ENCODE data around the gene ELMOD1.

The ELMOD1 gene

DNA sequence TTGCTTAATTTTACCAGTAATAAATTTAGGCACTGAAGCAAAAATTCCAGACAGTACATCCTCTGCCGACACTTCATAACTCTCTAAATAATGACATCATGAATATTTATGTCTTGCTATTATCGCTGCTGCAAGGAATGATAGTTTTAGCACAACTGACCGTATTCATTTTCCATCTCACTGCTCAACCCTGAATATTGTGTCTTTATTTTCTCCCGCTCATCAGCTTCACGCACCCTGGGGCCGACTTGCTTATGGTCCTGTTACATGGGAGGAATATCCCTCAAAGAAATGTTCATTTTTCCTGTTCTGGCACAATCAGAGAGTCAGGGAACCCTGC is 87.7 kb downstream of the ELMOD1 start:
- no peak overlapping the region for H3K9ac ChIP-seq (ENCODE audit: low read length)
- H3K27me3 ChIP-seq (replicated peaks; ENCODE audit: control insufficient read depth, insufficient read depth, low read length): peaks cover 4% of the 10 kb centered on the region
- H3K36me3 ChIP-seq (ENCODE audit: control insufficient read depth, insufficient read depth, low read length, severe bottlenecking): no peaks in the 10 kb centered on the region
- DNase-seq (ENCODE audit: low read depth): no peak
- H3K4me1 ChIP-seq (ENCODE audit: control insufficient read depth, insufficient read depth, low read length): no peaks in the 10 kb centered on the region
- no peak overlapping the region for H3K4me3 ChIP-seq (ENCODE audit: low read length)
- H3K9me3 ChIP-seq (ENCODE audit: control insufficient read depth, low read length): no peaks in the 10 kb centered on the region

GRCh38 chr11:107679255-107680024 is 88.5 kb downstream of the ELMOD1 start:
- no peak for DNase-seq (ENCODE audit: low read depth)
- no peaks in the 10 kb centered on the region for H3K4me1 ChIP-seq (ENCODE audit: control insufficient read depth, insufficient read depth, low read length)
- no peaks in the 10 kb centered on the region for H3K36me3 ChIP-seq (ENCODE audit: control insufficient read depth, insufficient read depth, low read length, severe bottlenecking)
- no peaks in the 10 kb centered on the region for H3K9me3 ChIP-seq (ENCODE audit: control insufficient read depth, low read length)
- H3K27me3 ChIP-seq (replicated peaks; ENCODE audit: control insufficient read depth, insufficient read depth, low read length): peaks cover 4% of the 10 kb centered on the region
- H3K9ac ChIP-seq (ENCODE audit: low read length): no peak overlapping the region
- H3K4me3 ChIP-seq (ENCODE audit: low read length): no peak overlapping the region

- no peak for DNase-seq (ENCODE audit: low read depth)
- Histone ChIP-seq H3K4me1 (ENCODE audit: control insufficient read depth, insufficient read depth, low read length) (no peaks in the 10 kb centered on the region), H3K27me3 (replicated peaks; ENCODE audit: control insufficient read depth, insufficient read depth, low read length) (no peaks in the 10 kb centered on the region), H3K4me3 (ENCODE audit: low read length) (no peak overlapping the region), H3K36me3 (ENCODE audit: control insufficient read depth, insufficient read depth, low read length, severe bottlenecking) (no peaks in the 10 kb centered on the region), H3K9me3 (ENCODE audit: control insufficient read depth, low read length) (no peaks in the 10 kb centered on the region), H3K9ac (ENCODE audit: low read length) (no peak overlapping the region)
Measured at GRCh38 chr11:107682171-107682570, 91.2 kb downstream of the ELMOD1 start.

GRCh38 chr11:107682572-107682971 is 91.6 kb downstream of the ELMOD1 start:
- H3K4me3 ChIP-seq (ENCODE audit: low read length): no peak overlapping the region
- no peaks in the 10 kb centered on the region for H3K36me3 ChIP-seq (ENCODE audit: control insufficient read depth, insufficient read depth, low read length, severe bottlenecking)
- H3K9ac ChIP-seq (ENCODE audit: low read length): no peak overlapping the region
- no peaks in the 10 kb centered on the region for H3K27me3 ChIP-seq (replicated peaks; ENCODE audit: control insufficient read depth, insufficient read depth, low read length)
- H3K9me3 ChIP-seq (ENCODE audit: control insufficient read depth, low read length): no peaks in the 10 kb centered on the region
- DNase-seq (ENCODE audit: low read depth): no peak
- no peaks in the 10 kb centered on the region for H3K4me1 ChIP-seq (ENCODE audit: control insufficient read depth, insufficient read depth, low read length)

DNA sequence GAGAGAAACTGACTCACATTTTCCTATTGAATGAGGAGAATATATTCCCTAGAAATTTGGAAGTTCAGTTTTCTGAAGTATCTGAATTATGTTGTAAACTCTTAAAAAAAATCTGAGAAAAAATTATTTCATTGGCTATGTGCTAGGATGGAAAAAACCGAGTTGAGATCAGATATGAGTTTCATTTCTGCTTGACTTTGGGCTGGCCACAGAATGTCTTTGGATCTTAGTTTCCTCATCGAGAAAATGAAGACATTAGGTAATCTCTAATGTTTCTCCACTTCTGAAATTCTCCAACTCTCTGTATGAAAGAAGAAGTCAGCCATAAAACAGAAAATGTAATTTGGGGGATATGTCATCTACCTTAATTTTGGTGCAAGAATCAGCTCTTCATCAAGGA is 92.1 kb downstream of the ELMOD1 start:
- Histone ChIP-seq H3K4me3 (ENCODE audit: low read length) (no peak overlapping the region), H3K9me3 (ENCODE audit: control insufficient read depth, low read length) (no peaks in the 10 kb centered on the region), H3K4me1 (ENCODE audit: control insufficient read depth, insufficient read depth, low read length) (no peaks in the 10 kb centered on the region), H3K36me3 (ENCODE audit: control insufficient read depth, insufficient read depth, low read length, severe bottlenecking) (no peaks in the 10 kb centered on the region), H3K9ac (ENCODE audit: low read length) (no peak overlapping the region), H3K27me3 (replicated peaks; ENCODE audit: control insufficient read depth, insufficient read depth, low read length) (no peaks in the 10 kb centered on the region)
- DNase-seq (ENCODE audit: low read depth): no peak

DNA sequence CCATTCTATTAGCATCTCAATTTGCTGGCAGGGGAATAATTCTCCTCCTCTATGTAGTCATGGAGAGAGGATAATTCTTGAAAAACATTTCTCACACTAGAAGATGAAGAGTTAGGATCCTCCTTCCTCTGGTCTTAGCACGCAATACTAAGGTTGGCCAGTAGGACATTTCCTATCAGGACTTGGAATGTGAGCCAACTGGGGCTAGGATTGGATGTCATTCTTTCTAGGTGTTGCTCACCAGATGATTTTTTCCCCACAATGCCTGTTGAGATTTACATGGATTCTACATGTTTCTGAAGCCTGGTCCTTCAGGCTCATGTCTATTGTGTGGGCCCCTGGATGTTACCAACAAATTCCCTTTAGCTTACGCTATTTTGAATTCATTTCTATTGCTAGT is 92.9 kb downstream of the ELMOD1 start:
- no peaks in the 10 kb centered on the region for H3K4me1 ChIP-seq (ENCODE audit: control insufficient read depth, insufficient read depth, low read length)
- H3K4me3 ChIP-seq (ENCODE audit: low read length): no peak overlapping the region
- no peak overlapping the region for H3K9ac ChIP-seq (ENCODE audit: low read length)
- no peak for DNase-seq (ENCODE audit: low read depth)
- no peaks in the 10 kb centered on the region for H3K9me3 ChIP-seq (ENCODE audit: control insufficient read depth, low read length)
- no peaks in the 10 kb centered on the region for H3K27me3 ChIP-seq (replicated peaks; ENCODE audit: control insufficient read depth, insufficient read depth, low read length)
- H3K36me3 ChIP-seq (ENCODE audit: control insufficient read depth, insufficient read depth, low read length, severe bottlenecking): no peaks in the 10 kb centered on the region

DNA sequence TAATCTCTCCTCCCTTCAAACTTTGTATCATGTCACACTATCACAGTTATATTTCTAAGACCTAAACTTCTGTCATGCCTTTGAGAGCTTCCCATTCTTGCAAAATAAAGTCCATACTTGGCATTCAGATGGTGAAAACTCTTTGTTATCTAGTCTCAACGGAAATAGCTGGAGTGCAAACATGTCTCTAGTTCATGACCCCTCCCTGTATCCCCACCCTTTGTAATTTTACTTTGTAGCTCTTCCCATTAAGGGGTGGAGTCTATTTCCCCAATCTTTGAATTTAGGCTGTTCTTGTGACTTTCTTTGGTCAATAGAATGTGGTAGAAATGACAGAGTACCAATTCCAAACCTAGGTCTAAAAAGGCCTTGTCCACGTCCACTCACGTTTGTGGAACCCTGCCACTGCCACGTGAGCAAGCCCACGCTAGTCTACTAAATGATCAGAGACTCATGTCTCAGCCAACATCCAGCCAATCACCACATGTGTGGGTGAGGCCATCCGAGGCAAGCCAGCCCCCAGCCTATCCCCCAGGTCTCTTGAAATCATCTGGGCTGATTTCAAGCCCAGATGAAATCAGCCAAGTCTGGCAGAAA is 97.5 kb downstream of the ELMOD1 start:
- Histone ChIP-seq H3K9ac (ENCODE audit: low read length) (no peak overlapping the region), H3K4me1 (ENCODE audit: control insufficient read depth, insufficient read depth, low read length) (peaks cover 6% of the 10 kb centered on the region), H3K4me3 (ENCODE audit: low read length) (no peak overlapping the region), H3K36me3 (ENCODE audit: control insufficient read depth, insufficient read depth, low read length, severe bottlenecking) (no peaks in the 10 kb centered on the region), H3K27me3 (replicated peaks; ENCODE audit: control insufficient read depth, insufficient read depth, low read length) (no peaks in the 10 kb centered on the region), H3K9me3 (ENCODE audit: control insufficient read depth, low read length) (no peaks in the 10 kb centered on the region)
- no peak for DNase-seq (ENCODE audit: low read depth)

- H3K9ac ChIP-seq (ENCODE audit: low read length): peak overlapping the region; percentile 39
- no peaks in the 10 kb centered on the region for H3K9me3 ChIP-seq (ENCODE audit: control insufficient read depth, low read length)
- peaks cover 6% of the 10 kb centered on the region for H3K4me1 ChIP-seq (ENCODE audit: control insufficient read depth, insufficient read depth, low read length)
- no peaks in the 10 kb centered on the region for H3K27me3 ChIP-seq (replicated peaks; ENCODE audit: control insufficient read depth, insufficient read depth, low read length)
- peak; percentile 90 for DNase-seq (ENCODE audit: low read depth)
- no peaks in the 10 kb centered on the region for H3K36me3 ChIP-seq (ENCODE audit: control insufficient read depth, insufficient read depth, low read length, severe bottlenecking)
- no peak overlapping the region for H3K4me3 ChIP-seq (ENCODE audit: low read length)
Measured at GRCh38 chr11:107689317-107690202, 98.6 kb downstream of the ELMOD1 start.

DNA sequence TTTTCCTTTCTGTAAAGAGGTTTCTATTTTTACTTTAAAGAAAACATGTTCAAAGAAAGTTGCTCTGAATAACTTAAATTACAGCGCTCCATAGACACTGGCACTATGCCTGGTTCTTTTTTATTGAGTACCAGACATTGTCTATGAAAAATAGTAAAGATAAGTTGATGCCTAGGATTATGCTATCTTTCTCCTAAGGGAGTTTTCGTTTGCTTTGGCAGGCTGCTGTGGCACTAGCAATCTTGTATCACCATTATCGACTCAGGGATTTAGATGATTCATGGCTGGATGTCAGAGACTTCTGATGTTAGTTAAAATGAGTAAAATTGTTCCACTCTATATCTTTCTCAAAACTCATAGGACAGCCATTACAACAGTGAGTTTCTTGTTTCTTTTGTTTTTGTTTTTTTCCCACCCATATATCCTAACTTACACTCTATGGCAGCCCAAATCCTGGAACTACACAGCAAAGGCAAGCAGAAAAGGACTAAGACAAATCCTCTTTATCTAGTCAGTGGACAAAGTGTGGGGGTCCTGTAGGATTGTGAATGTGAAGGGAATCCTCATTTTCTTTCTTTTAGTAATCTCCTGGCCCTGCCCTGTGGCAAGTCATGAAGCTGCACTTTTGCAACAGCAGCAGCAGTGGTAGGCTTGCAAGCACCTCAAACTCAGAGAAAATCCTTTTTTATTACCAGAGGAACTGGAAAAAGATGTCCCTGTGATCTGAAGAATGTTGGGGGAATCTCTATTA is 100.2 kb downstream of the ELMOD1 start:
- Histone ChIP-seq H3K9me3 (ENCODE audit: control insufficient read depth, low read length) (no peaks in the 10 kb centered on the region), H3K4me3 (ENCODE audit: low read length) (no peak overlapping the region), H3K9ac (ENCODE audit: low read length) (peak overlapping the region; percentile 16), H3K4me1 (ENCODE audit: control insufficient read depth, insufficient read depth, low read length) (peaks cover 12% of the 10 kb centered on the region), H3K27me3 (replicated peaks; ENCODE audit: control insufficient read depth, insufficient read depth, low read length) (no peaks in the 10 kb centered on the region), H3K36me3 (ENCODE audit: control insufficient read depth, insufficient read depth, low read length, severe bottlenecking) (no peaks in the 10 kb centered on the region)
- peak; percentile 44 for DNase-seq (ENCODE audit: low read depth)

DNA sequence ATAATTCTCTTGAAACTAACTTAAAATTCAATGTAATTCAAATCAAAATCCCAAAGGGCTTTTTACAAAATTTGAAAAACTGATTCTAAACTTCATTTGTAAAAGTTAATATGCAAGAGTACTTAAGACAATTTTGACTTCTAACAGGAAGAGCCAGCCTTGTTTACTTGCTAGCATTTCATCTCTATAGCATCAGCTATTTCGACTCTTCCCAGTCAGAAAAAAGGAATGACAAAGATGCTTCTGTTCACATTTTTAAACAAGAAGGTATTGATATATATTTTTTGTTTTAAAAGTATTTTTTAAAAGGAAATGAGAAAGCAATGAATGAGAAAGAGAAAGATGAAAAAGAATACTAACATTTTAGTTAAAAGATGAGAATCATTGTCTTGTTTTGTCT is 104.5 kb downstream of the ELMOD1 start:
- H3K27me3 ChIP-seq (replicated peaks; ENCODE audit: control insufficient read depth, insufficient read depth, low read length): no peaks in the 10 kb centered on the region

DNA sequence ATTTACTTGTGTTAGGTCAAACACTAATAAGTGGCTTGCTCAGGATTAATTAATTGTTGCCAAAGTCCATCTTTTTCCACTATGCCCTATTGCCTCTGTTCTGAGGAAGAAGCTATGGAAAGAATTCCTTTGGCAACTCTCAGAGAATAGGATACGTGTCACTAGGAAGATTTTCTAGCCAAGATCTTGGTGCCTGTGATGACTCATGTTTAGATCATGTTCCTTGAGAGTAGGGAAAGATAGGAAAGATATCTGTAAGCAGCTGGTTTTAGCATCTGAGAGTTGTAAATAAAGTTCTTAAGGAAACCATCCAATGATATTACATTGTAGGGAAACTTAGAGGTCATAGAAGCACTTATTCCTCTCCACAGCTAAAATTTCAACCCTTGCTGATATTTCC is 105.2 kb downstream of the ELMOD1 start:
- Histone ChIP-seq H3K4me3 (ENCODE audit: low read length) (no peak overlapping the region), H3K9me3 (ENCODE audit: control insufficient read depth, low read length) (no peaks in the 10 kb centered on the region), H3K9ac (ENCODE audit: low read length) (no peak overlapping the region), H3K4me1 (ENCODE audit: control insufficient read depth, insufficient read depth, low read length) (peaks cover 43% of the 10 kb centered on the region), H3K27me3 (replicated peaks; ENCODE audit: control insufficient read depth, insufficient read depth, low read length) (no peaks in the 10 kb centered on the region), H3K36me3 (ENCODE audit: control insufficient read depth, insufficient read depth, low read length, severe bottlenecking) (no peaks in the 10 kb centered on the region)
- peak; percentile 73 for DNase-seq (ENCODE audit: low read depth)

More for the DNA sequence above, 104.5 kb downstream of the ELMOD1 start:
- Histone ChIP-seq H3K4me3 (ENCODE audit: low read length) (no peak overlapping the region), H3K4me1 (ENCODE audit: control insufficient read depth, insufficient read depth, low read length) (peaks cover 42% of the 10 kb centered on the region), H3K9me3 (ENCODE audit: control insufficient read depth, low read length) (no peaks in the 10 kb centered on the region), H3K9ac (ENCODE audit: low read length) (no peak overlapping the region), H3K36me3 (ENCODE audit: control insufficient read depth, insufficient read depth, low read length, severe bottlenecking) (no peaks in the 10 kb centered on the region)
- peak; percentile 4 for DNase-seq (ENCODE audit: low read depth)
